Activated naive CD8-positive, alpha-beta T cell treated with anti-CD3 and anti-CD28 coated beads, Interleukin-2, amount 50 U/mL, for 16 hours (primary cell): Measurements from ENCODE around the gene POMGNT1.
A peak's percentile ranks its signal among the peaks of the same experiment; 100 is the strongest.

Experiments used
- DNase-seq: peaks from one replicate; pipeline ENCODE4 v3.0.0-alpha.2; 2020; ENCODE audit warnings: low read depth, low spot score

The POMGNT1 gene

DNA sequence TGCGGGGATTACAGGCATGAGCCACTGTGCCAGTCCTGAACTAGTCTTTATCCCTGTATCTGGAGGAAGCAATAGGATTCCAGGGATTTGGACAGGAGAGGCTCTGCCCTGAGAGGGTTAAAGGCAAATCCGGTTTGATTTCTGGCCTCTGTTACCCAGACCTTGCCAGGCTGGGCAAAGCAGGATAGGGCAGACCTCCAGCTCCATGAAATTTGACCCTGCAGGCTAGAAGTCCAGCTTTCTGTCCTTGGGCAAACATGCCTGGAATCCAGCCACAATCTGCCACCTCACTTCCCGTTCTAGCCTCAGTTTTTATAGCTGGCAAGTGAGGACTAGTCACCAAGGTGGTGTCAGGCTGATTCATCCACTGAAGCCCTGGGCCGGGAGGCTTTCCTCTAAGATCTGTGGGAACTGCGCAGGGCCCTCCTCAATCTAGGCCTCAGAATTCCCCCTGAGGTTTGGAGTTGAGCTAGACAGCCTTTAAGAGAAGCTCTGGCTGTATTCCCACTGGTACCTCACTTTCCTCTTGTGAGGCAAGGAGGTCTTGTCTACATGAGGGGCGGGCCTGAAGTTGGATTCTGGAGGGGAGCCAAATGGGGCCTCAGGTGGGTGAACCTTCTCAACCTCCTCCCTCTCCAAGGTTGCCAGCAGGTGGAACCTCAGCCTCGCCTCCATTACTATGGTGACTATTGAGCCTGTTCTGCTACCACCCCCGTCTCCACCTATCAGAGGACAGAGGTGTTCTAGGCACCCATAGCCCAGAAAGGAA lies 15.0 kb downstream of the POMGNT1 start:
- DNase-seq: no peak

DNA sequence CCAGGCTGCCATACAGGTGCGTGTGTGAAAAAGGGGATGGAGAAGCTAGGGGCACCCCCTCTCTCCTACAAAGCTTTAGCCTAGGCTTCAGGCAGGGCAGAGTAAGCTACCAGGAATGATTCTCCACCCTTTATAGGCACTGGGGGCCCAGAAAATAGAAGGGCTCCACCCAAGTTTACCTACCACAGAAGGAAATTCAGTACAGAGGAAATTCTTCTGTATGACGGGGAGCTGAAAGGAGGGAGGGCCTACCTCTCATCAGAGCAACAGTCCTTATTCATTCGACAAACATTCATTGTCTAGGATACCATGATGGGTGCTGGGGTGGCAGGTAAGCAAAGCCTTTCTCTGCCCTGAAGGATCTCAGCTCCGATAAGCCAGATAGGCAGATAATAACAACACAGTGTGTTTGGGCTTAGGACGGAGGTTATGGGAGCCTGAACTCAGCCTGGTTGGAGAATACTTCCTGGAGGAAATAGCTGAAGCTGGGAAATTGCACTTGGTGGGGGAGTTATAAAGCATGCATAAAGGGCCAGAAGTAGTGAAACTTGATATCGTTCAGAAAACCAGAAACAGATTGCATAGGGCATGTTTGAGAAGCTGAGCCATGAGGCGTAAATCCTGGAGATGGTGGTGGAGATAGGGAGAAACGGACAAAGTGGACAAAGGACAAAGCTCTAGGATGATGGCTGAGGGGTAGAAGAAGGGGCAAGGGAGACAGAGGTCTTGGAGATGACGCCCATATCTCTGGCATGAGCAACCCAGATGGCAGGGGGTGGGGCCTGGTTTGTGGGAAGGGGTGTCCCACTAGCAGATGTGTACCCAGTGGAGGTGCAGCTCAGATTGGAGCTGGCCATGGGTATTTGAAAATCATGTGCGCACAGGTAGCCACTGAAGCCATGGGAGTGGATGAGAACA lies 16.6 kb downstream of the POMGNT1 start:
- no peak for DNase-seq

DNA sequence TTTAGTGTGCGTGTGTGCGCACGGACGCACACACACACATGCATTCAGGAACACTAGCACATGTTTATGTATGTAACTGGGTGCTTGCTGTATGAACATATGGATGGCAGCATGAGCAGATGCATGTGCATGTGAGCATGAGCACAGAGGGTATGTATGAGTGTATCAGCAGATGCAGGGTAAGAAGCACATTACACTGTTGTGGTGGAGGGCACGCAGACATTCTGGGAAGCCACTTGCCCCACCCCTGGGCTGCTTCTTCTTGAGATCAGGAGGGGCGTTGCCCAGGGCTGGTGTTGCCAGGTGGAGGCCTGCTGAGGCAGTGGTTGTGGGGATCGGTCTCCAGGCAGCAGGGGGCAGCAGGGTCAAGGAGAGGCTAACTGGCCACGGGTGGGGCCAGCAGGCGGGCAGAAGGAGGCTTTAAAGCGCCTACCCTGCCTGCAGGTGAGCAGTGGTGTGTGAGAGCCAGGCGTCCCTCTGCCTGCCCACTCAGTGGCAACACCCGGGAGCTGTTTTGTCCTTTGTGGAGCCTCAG lies 18.1 kb downstream of the POMGNT1 start:
- no peak for DNase-seq

DNA sequence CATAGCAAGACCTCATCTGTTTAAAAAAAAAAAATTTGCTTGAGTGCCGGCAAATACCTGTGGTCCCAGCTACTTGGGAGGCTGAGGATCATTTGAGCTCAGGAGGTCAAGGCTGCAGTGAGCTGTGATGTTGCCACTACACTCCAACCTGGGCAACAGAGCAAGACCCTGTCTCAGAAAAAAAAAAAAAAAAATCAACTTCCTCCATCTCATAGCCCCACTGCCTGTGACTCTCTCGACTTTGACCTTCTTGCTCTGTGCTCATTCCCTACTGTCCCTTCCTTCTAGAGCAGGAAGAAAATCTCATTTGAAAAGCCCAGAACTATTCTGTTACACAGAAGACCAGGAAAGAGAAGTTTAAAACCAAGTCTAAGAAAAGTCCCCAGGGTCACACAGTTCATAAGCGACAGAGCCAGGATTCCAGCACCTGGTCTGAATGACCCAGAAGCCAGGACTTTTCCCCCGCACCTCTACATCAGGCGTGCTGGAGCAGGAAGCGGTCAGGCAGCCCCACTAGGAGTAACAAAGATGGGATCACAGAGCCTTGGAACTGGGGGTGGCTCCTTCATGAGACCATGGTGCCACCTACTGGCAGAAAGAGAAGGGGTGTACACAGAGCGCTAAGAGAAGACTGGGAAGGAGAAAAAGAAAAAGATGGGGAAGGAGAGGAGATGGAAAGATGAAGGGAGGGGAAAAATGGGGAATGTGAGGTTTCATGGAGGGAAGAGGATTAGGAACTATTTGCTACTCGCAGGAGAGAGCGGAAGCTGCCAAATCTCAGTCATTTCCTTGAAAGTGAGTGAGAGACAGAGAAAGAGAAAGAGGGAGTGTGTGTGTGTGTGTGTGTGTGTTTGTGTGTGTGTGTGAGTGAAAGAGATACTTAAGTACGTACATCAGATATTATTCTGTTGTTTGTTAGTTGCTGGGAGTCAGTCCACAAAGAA lies 18.8 kb downstream of the POMGNT1 start:
- DNase-seq: peak; percentile 24

DNA sequence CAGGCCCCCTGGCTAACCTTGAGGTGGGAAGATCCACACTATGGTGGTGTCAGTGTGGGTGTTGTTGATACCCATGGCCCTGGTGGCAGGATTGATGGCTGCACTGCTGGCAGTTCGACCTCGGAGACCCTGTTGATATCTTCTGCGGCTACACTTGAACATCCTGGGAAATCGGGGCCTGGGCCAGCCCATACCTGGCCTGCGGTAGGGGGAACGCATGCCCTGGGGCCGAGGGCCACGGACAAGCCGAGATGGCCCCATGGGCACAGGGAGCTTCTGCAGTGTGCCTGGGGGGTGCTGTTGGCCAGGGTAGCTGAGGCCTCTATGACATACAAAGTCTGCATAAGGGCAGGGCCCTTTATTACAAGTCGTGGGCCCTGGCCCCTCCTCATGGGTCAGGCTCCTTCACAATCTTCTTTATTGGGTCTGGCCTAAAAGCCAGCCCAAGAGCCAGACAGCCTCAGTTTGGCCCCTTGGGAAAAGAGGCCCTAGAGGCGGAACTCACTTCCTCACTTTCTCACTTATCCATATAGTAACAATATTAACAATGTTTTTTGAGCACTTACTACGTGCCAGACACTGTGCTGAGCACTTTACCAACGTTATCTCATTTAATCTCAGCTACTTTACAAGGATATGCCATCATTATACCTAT lies 21.9 kb downstream of the POMGNT1 start, which contains the start of gene P3R3URF:
Gene P3R3URF, minus strand, starts transcription at position 278 of the 655 bp plus-strand sequence. Its CDS starts 17 bp downstream, at position 261.
- no peak for DNase-seq

DNA sequence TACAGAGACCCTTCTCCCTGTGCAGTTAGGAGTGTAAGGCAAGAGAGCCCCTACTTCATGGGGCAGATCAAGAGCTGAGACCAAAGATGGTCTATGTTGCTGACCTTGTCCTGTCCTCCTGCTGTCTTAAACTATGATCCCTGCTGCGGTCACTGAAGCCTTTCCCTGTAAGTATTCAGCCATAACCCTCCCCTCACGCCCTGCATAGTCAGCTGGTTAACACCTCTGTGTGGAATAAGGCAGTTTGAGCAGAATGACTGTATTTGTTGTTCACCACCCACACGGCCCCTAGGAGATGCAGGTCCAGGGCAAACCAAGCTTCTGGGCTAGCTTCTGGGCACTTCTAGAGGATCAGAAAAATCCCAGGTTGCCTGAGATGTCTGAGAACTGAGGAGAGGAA lies 23.0 kb downstream of the POMGNT1 start:
- no peak for DNase-seq

DNA sequence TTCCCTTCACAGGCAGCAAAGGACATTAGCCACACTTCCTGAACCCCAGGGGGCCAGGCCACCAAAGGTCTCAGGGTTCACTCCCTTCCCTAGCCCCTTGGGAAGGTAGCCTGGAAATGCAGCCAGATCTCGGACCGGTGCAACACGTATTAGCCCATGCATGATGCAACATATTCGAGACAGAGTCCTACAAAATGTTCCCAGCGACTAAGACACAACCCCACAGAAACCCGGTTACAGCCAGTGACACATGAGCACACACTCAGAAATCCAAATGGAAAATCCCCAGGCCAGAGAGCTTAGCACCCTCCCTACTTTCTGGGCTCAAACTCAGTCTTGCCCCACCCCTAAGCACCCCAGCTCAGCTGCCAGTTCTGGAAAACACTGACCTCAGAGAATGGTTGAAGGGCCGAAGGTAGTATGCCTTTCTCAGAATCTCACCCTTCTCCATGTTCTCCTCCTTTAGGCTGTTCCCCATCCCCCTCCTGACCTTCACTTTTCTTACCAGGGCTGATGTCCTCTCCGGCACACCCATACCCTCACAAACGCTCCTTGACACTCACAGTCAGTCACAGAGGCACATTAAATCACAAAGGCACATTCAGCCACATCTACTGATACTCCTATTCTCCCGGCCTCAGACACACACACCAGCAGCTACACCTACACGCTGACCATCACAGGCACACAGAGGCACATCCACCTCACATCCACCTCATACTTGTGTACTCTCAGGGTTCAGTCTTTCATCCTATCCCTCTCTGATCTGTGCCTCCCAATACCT lies 23.6 kb downstream of the POMGNT1 start, which contains the start of gene TSPAN1:
Gene TSPAN1, plus strand, starts transcription at position 640 of the 784 bp plus-strand sequence. CDS start 6,021 bp downstream, outside the sequence.
- DNase-seq: no peak

DNA sequence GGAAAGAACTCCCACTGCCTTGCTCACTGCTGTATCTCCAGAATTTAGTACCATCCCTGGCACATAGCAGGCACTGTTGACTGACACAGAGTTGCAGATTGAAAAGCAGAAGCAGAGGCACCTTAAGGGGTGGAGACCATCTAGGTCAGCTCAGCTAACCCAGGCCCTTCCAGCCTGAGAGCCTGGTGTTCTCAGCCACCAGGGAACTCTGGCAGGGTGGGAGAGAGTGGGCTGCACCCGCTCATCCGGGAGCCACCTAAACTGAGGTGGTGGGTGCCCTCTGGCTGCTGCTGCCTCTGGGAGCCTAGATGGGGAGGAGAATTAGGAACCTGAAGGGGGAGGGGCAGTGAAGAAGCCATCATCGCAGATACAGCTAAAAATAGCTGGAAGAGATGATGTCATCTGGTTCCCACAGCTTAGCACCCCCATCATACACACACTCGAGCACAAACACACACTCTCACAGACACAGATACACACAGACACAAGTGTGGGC lies 24.8 kb downstream of the POMGNT1 start:
- DNase-seq: no peak

DNA sequence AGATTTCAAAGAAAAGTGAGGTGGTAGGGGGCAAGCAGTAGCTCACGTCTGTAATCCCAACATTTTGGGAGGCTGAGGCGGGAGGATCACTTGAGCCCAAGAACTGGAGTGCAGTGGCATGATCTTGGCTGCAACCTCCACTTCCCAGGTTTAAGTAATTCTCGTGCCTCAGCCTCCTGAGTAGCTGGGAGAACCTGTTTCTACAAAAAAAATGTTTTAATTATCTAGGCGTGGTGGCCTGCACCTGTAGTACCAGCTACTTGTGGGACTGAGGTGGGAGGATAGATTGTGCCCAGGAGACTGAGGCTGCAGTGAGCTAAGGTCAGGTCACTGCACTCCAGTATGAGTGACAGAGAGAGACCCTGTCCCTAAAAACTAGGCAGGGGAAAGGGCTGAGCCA lies 25.9 kb downstream of the POMGNT1 start:
- no peak for DNase-seq

DNA sequence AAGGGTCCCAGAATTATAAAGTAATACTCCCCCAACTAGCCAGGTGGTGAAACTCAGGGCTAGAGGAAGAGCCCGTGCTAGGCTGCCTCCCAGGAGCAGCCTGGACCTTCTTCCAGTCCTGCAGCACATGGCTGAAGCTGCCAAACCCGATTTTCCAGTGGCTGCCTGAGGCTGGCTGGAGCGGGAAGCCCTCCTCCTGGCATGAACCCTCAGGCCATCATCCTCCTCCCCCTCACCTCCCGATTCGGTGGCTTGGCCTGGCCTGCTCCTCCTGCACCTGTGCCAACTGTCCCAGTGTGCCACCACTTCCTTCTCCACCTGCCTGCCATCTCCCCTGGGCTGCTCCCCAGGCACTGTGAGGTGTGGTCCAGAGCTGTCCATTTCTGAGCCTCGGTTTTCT lies 26.4 kb downstream of the POMGNT1 start:
- DNase-seq: no peak

DNA sequence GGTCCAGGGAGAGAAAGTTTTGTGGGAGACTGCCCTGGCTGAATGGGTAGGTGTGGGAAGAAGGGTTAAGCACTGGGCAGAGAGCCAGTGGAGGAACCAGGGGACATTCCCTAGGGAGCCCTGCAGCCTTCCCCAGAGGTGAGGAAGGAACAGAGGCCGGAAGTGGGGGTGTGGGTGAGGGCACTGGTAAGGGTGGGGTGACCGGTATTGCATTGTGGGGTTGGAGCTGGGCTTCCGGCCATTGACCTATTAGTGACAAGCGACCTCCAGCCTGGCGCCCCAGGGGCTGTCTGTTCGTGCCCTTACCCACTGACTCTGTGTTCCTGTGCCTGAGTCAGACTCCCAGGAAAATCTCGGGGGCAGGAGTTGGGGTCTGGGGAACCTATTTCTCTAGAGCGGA lies 26.9 kb downstream of the POMGNT1 start:
- DNase-seq: no peak

DNA sequence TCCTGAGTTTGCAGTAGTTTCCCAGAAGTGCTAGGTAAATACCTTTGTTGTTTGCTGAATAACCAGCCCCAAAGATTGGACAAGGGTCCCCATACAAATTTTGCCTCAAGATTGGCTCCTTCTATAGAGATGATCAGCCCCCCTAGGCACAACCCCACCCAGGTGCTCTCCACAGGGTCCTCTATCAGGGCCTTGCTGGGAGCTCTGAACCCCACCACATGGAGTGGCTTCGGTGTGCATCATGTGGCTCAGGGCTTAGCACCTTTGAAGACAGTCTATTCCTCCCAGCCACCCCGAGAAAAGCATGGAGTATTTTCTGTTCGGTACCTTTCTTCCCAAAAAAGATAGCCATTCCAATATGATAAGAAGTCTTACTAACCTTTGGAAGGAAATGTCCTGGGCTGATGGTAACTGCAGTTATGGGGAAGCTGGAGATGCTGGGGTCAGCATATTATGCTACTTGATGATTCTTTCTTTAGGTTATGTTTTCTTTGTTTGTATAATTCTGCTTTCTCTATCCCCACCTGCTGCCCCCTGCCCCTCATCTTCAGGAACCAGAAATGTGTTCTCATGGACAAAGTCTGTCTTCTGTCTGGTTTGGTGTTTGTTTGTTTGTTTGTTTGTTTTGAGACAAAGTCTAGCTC lies 28.3 kb downstream of the POMGNT1 start:
- DNase-seq: no peak

DNA sequence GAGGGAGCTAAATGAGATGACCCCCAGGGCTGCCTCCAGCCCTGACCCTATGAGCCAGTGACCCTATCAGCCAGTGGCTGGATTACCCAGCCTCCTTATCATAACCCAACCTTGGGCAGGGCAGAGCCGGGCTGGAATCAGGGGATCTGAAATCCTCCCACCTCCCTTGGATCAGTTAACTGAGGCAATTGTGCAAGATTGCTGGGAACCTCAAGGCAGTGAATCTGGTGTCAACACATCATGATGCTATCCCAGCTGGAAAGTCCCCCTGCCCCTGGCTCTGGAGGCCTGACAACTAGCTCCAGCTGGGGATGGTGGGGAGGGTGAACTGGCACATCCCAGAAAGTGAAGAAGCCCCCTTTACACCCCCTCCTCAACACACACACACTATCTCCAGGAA lies 29.8 kb downstream of the POMGNT1 start:
- DNase-seq: no peak

DNA sequence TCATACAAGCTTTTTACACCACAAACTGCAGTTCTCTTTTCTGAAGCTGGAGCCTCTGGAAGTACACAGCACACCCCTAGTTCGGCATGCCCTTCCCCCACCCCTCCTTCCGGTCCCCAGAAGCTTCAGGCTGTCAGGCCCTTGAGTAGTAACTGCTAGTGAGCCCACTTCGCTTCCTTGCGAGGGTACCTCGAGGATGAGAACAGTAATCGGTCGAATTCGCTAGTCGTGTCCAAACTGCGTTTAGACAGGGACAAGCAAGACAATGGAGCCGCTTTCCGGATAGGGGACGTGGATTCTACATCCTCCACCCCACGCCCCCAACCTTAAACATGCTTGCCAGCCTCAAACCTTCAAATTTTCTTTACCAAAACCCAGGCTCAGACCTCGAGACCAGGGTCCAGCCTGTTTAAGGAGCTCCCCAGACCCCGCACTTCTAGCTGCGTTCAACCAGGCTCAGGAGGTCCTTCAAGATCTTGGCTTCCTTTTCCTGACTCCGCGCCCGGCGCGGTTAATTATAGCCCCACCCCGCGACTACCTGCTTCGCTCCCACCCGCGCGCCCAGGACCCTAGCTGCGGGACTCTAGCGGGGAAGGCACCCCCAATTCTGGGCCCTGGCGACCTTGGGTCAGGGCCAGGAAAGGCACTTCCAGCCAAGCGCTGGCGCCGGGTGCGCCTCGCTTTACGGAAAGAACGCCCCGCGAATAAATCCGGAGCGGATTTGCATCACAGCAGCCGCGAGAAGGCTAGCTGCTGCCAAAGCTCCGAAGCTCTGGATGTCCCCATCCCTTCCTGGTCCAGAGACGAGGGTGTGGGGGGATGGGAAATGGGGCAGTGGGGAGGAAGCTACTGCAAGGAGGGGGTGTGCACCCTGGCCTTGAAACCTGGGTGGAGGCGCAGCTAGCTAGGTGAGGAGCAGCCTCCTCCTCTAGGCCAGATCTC lies 31.4 kb downstream of the POMGNT1 start:
- DNase-seq: peak; percentile 12

DNA sequence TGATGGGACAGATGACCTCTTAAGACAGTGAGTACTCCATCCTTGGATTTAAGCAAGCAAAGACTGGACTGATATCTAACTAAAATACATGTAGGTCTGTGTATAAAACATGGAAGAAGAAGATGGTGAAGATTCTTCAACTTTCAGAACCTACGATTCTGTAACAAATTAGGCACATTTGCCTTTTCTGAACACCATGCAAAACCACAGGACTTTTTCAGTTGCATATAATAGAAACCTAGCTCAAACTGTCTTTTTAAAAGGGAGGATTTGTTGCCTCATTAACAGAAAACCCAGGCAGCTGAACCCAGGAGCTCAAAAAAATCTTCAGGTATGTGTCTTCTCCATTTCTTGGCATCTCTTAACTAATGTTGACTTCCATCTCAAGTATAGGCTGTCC lies 38.0 kb downstream of the POMGNT1 start:
- no peak for DNase-seq

DNA sequence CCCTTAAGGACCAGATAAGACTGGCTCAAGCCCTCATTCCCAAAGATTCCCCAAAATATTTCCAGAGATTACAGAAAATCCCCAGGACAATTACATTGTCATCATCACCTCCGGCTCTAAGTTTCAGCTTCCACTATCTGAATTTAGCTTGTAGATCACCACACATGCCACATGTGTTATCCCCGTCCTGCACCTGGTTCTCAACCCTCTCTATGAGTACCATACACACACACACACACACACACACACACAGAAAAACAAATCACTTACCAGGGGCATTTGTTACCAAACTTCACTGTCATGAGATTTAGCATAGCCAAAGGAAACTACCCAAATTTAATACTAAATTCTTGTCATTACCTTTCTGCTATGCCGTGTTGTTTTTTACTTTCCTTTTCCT lies 38.7 kb downstream of the POMGNT1 start:
- no peak for DNase-seq

DNA sequence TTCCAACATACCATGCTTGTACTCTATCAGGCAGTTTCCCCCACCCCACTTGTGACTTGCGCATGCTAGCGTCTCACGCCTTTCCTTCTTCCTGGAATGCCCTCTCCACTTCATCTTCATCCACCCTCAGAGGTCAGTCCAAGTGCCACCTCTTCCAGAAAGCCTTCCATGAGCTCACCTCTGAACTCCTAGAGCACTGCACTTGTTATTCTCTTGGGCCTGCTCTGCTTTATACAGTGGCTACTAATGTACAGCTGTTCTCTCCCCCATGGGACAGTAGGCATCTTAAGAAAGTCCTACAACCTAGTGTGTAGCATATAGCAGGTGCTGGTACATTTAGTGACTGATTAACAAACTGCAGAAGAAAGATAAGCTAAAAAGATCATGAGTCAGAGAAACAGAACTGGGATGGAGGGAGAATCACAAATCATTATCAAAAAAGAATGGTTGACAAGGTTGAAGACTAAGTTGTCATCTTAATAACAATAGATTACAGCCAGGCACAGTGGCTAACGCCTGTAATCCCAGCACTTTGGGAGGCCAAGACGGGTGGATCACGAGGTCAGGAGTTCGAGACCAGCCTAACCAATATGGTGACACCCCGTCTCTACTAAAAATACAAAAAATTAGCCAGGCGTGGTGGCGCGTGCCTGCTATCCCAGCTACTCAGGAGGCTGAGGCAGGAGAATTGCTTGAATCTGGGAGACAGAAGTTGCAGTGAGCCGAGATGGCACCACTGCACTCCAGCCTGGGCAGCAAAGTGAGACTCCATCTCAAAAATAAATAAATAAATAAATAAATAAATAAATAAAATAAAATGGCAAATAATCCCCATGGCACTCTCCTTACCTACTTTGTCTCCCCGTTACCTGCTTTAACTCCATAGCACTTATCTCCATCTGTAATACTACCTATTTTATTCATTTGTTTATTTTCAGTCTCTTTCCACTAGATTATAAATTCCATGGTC lies 39.6 kb downstream of the POMGNT1 start:
- DNase-seq: no peak
